Tibial nerve (tissue), 4 donors: Measurements from ENCODE around the gene RNU5B-1. TPM values are rescaled to one million over a fixed set of nuclear protein-coding genes. Genes with fewer than 3 reads are reported as not detected.

Source experiments
- DNase-seq, 2 donors: peaks; one replicate each; pipeline ENCODE4 v3.0.0-alpha.2; 2019; ENCODE audit warnings: low spot score in 2 of 2
- H3K27ac ChIP-seq, 4 donors: fragments of 200-600 bp; sonication (generic) in 3 of 4; one replicate each; pipeline ENCODE4 v1.5.1; 2017 to 2019; ENCODE audit warnings: mild to moderate bottlenecking in 1 of 4
- H3K27me3 ChIP-seq, 2 donors: fragments of 200-600 bp; sonication (generic) in 1 of 2; one replicate each; pipeline versions ENCODE4 v1.5.1 to v1.6.0; 2017 to 2019
- H3K36me3 ChIP-seq, 3 donors: fragments of 200-600 bp; sonication (generic); one replicate each; pipeline ENCODE4 v1.5.1; 2018 to 2019
- H3K4me1 ChIP-seq, 4 donors: fragments of 200-600 bp; sonication (generic) in 3 of 4; one replicate each; pipeline ENCODE4 v1.5.1; 2017 to 2019
- H3K4me3 ChIP-seq, 4 donors: fragments of 200-600 bp; sonication (generic) in 3 of 4; one replicate each; pipeline ENCODE4 v1.5.1; 2017 to 2019; ENCODE audit warnings: mild to moderate bottlenecking in 1 of 4, moderate library complexity in 1 of 4
- H3K9me3 ChIP-seq, 4 donors: fragments of 200-600 bp; sonication (generic) in 3 of 4; one replicate each; pipeline ENCODE4 v1.5.1; 2017 to 2019
- CTCF ChIP-seq, 5 experiments: fragments of 200-600 bp in 3 of 5; fragments of 450-650 bp in 2 of 5; sonication (generic) in 3 of 5; IDR thresholded peaks; one replicate each; pipeline ENCODE4 v1.5.1; 2016 to 2019; ENCODE audit warnings: antibody characterized with exemption in 5 of 5, mild to moderate bottlenecking in 3 of 5, moderate library complexity in 2 of 5
- EP300 ChIP-seq, 2 donors: sonication (generic); formaldehyde crosslinking; IDR thresholded peaks; one replicate each; pipeline ENCODE4 v1.6.1; 2017; ENCODE audit warnings: antibody characterized with exemption in 2 of 2, mild to moderate bottlenecking in 1 of 2
- POLR2A ChIP-seq, 2 donors: fragments of 450-650 bp; IDR thresholded peaks; one replicate each; pipeline ENCODE4 v1.6.1; 2017; ENCODE audit warnings: antibody characterized with exemption in 2 of 2, mild to moderate bottlenecking in 2 of 2, moderate library complexity in 2 of 2
- WGBS, 2 donors: methylation state at CpG; one replicate each; pipeline ENCODE4 v1.1.5; 2018; 5-methylcytosine and 5-hydroxymethylcytosine counted together
- total RNA-seq, 4 donors: library from RNA; depleted of rRNA; stranded (reverse); fragments of >200 nt; gene quantifications; one replicate each; pipeline ENCODE4 v1.1.0, GENCODE V29; 2016

Gene RNU5B-1
- total RNA-seq, 4 donors from 2014 or later: not detected

- Histone ChIP-seq H3K36me3 (peaks cover 0 to 2% (median 0%) of the 10 kb centered on the region in 3 donors), H3K27me3 (no peaks in the 10 kb centered on the region), H3K4me1 (peaks cover 0 to 35% (median 12%) of the 10 kb centered on the region in 4 donors), H3K9me3 (no peaks in the 10 kb centered on the region), H3K4me3 (peak overlapping the region in 2 of 4 donors; percentile 69 to 81), H3K27ac (peak overlapping the region; percentile 82 to 94 (median 92))
- DNase-seq: no peak
- WGBS, 2 donors: 80 to 90% methylated on average over 3 of the region's 3 CpGs
- TF ChIP-seq EP300 (IDR thresholded peaks at IDR 0.05): no peak
- no peak for TF ChIP-seq CTCF (IDR thresholded peaks at IDR 0.05)
- TF ChIP-seq POLR2A (IDR thresholded peaks at IDR 0.05): no peak
Measured at GRCh38 chr15:65287520-65287855, 17.0 kb upstream of the RNU5B-1 start.

- H3K9me3 ChIP-seq: no peaks in the 10 kb centered on the region
- WGBS, 2 donors: 90 to 96% methylated on average over 7 of the region's 7 CpGs
- H3K4me1 ChIP-seq: peaks cover 0 to 22% (median 12%) of the 10 kb centered on the region in 4 donors
- H3K27me3 ChIP-seq: no peaks in the 10 kb centered on the region
- no peak overlapping the region for H3K4me3 ChIP-seq
- no peaks in the 10 kb centered on the region for H3K36me3 ChIP-seq
- TF ChIP-seq CTCF (IDR thresholded peaks at IDR 0.05) (no peak), POLR2A (IDR thresholded peaks at IDR 0.05) (no peak), EP300 (IDR thresholded peaks at IDR 0.05) (no peak)
- no peak for DNase-seq
- H3K27ac ChIP-seq: no peak overlapping the region
Measured at GRCh38 chr15:65289261-65289854, 15.1 kb upstream of the RNU5B-1 start.

DNA sequence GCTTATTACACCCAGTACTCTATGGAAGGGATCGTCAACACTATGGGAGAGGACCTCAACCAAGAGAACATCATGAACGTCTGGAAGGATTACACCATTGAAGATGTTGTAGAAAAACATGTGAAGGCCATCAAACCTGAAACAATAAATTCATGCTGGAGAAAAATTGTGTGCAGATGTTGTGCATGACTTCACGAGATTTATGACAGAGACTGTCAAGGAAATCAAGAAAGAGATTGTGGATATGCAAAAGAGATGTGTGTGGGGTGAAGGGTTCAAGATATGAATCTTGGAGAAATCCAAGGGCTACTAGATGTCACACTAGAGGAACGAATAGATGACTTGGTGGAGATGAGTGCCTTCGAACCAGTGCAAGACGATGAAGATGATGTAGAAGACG is 14.2 kb upstream of the RNU5B-1 start:
- WGBS, 2 donors: 82 to 87% methylated on average over 7 of the region's 7 CpGs
- TF ChIP-seq POLR2A (IDR thresholded peaks at IDR 0.05): no peak
- TF ChIP-seq EP300 (IDR thresholded peaks at IDR 0.05): no peak
- no peak for TF ChIP-seq CTCF (IDR thresholded peaks at IDR 0.05)
- no peak for DNase-seq
- Histone ChIP-seq H3K4me1 (peaks cover 0 to 14% (median 9%) of the 10 kb centered on the region in 4 donors), H3K27me3 (no peaks in the 10 kb centered on the region), H3K4me3 (no peak overlapping the region), H3K27ac (no peak overlapping the region), H3K9me3 (no peaks in the 10 kb centered on the region), H3K36me3 (no peaks in the 10 kb centered on the region)

- no peak for TF ChIP-seq POLR2A (IDR thresholded peaks at IDR 0.05)
- TF ChIP-seq EP300 (IDR thresholded peaks at IDR 0.05): no peak
- TF ChIP-seq CTCF (IDR thresholded peaks at IDR 0.05): no peak
- no peak for DNase-seq
- H3K27ac ChIP-seq: no peak overlapping the region
- H3K36me3 ChIP-seq: no peaks in the 10 kb centered on the region
- H3K4me3 ChIP-seq: no peak overlapping the region
- 64 to 75% methylated on average over 1 of the region's 1 CpG for WGBS, 2 donors
- H3K27me3 ChIP-seq: no peaks in the 10 kb centered on the region
- no peaks in the 10 kb centered on the region for H3K9me3 ChIP-seq
- H3K4me1 ChIP-seq: peaks cover 0 to 26% (median 2%) of the 10 kb centered on the region in 4 donors
Measured at GRCh38 chr15:65292938-65293518, 11.4 kb upstream of the RNU5B-1 start.

GRCh38 chr15:65298731-65299130 is 5.7 kb upstream of the RNU5B-1 start:
- 85 to 90% methylated on average over 11 of the region's 11 CpGs for WGBS, 2 donors
- Histone ChIP-seq H3K9me3 (no peaks in the 10 kb centered on the region), H3K4me1 (peaks cover 0 to 33% (median 4%) of the 10 kb centered on the region in 4 donors), H3K27me3 (no peaks in the 10 kb centered on the region), H3K4me3 (no peak overlapping the region), H3K27ac (no peak overlapping the region), H3K36me3 (no peaks in the 10 kb centered on the region)
- TF ChIP-seq CTCF (IDR thresholded peaks at IDR 0.05) (no peak), EP300 (IDR thresholded peaks at IDR 0.05) (no peak), POLR2A (IDR thresholded peaks at IDR 0.05) (no peak)
- no peak for DNase-seq
